IMR-90 (cell line): ENCODE measurements around the gene ENDOU. TPM values are rescaled to one million over a fixed set of nuclear protein-coding genes. Genes with fewer than 3 reads are reported as not detected.

ENCODE experiments used
- ATAC-seq: fragments of 200-7000 bp; cut with Tn5 transposase; 2 replicates; pipeline ENCODE4 v1.9.1; 2020; ENCODE audit warnings: low read depth, mild to moderate bottlenecking, moderate library complexity
- BruUV-seq: library from RNA; stranded (reverse); fragments of 400-500 nt; replicated peaks from 2 replicates; lab custom pipeline; 2021; lab: Mats Ljungman, UMichigan
- CTCF ChIA-PET: fragments of 300-600 bp; formaldehyde crosslinking; extraction: SDS; loops from one replicate; lab custom pipeline; 2021; ENCODE audit warnings: antibody characterized with exemption; lab: Yijun Ruan, JAX
- POLR2A ChIA-PET: fragments of 300-600 bp; sonication (Branson Sonifier 250); formaldehyde crosslinking; loops from one replicate; lab custom pipeline; 2022; ENCODE audit warnings: antibody characterized with exemption; ENCODE audit not compliant: unreplicated experiment; lab: Charles Lee
- DNase-seq: peaks from one replicate; pipeline ENCODE4 v3.0.0; 2013
- H2AFZ ChIP-seq: replicated peaks from 2 replicates; pipeline ENCODE3; 2013; ENCODE audit warnings: low read length, mild to moderate bottlenecking; ENCODE audit not compliant: poor library complexity
- H2AK5ac ChIP-seq: 2 replicates; pipeline ENCODE4 v1.6.1; 2013; ENCODE audit warnings: low read depth, low read length, inconsistent platforms
- H2AK9ac ChIP-seq: replicated peaks from 2 replicates; pipeline ENCODE3; 2013; ENCODE audit warnings: mild to moderate bottlenecking, low read depth, low read length, moderate library complexity; ENCODE audit not compliant: poor library complexity
- H2BK120ac ChIP-seq: 2 replicates; pipeline ENCODE4 v1.6.1; 2013; ENCODE audit warnings: low read depth, low read length, inconsistent platforms
- H2BK15ac ChIP-seq: 3 replicates; pipeline ENCODE4 v1.6.1; 2013; ENCODE audit warnings: low read depth, low read length, inconsistent platforms
- H2BK20ac ChIP-seq: 2 replicates; pipeline ENCODE4 v1.6.1; 2013; ENCODE audit warnings: low read depth, mild to moderate bottlenecking, inconsistent platforms, low read length, moderate library complexity
- H2BK5ac ChIP-seq: 2 replicates; pipeline ENCODE4 v1.6.1; 2013; ENCODE audit warnings: mild to moderate bottlenecking, low read depth, low read length, inconsistent platforms; ENCODE audit not compliant: poor library complexity, severe bottlenecking
- H3K14ac ChIP-seq: replicated peaks from 2 replicates; pipeline ENCODE4 v1.6.1; 2013; ENCODE audit warnings: low read depth, low read length, inconsistent platforms
- H3K18ac ChIP-seq: 2 replicates; pipeline ENCODE4 v1.6.1; 2013; ENCODE audit warnings: low read depth, low read length, control low read depth
- H3K23ac ChIP-seq: 2 replicates; pipeline ENCODE4 v1.6.1; 2013; ENCODE audit warnings: low read depth, low read length, inconsistent platforms
- H3K27ac ChIP-seq: 2 replicates; pipeline ENCODE4 v1.5.1; 2013; ENCODE audit warnings: mild to moderate bottlenecking, control low read depth, low read length; ENCODE audit not compliant: insufficient read depth
- H3K27me3 ChIP-seq: 2 replicates; pipeline ENCODE4 v1.6.1; 2013; ENCODE audit warnings: low read length; ENCODE audit not compliant: control insufficient read depth, insufficient read depth
- H3K36me3 ChIP-seq: 2 replicates; pipeline ENCODE4 v1.6.1; 2013; ENCODE audit warnings: low read length, mixed read lengths; ENCODE audit not compliant: control insufficient read depth, insufficient read depth
- H3K4ac ChIP-seq: 2 replicates; pipeline ENCODE4 v1.6.1; 2013; ENCODE audit warnings: low read depth, low read length, inconsistent platforms
- H3K4me1 ChIP-seq: 2 replicates; pipeline ENCODE4 v1.6.1; 2013; ENCODE audit warnings: low read length, mixed read lengths; ENCODE audit not compliant: control insufficient read depth, insufficient read depth
- H3K4me2 ChIP-seq: 2 replicates; pipeline ENCODE4 v1.6.1; 2013; ENCODE audit warnings: low read depth, mild to moderate bottlenecking, control low read depth, low read length, moderate library complexity
- H3K4me3 ChIP-seq: 2 replicates; pipeline ENCODE4 v1.5.1; 2013; ENCODE audit warnings: low read depth, mild to moderate bottlenecking, control low read depth, low read length, moderate library complexity; ENCODE audit not compliant: insufficient read depth
- H3K56ac ChIP-seq: 2 replicates; pipeline ENCODE4 v1.6.1; 2013; ENCODE audit warnings: low read length, inconsistent platforms; ENCODE audit not compliant: insufficient read depth; ENCODE audit errors: extremely low read depth
- H3K79me1 ChIP-seq, 2 experiments: 2 replicates each; pipeline ENCODE4 v1.6.1; 2013; ENCODE audit warnings: low read length in 2 of 2, inconsistent platforms in 1 of 2, low read depth in 1 of 2
- H3K9ac ChIP-seq: 2 replicates; pipeline ENCODE4 v1.6.1; 2013; ENCODE audit warnings: low read depth, low read length, control low read depth
- H3K9me1 ChIP-seq: 2 replicates; pipeline ENCODE4 v1.6.1; 2013; ENCODE audit warnings: low read length, inconsistent platforms; ENCODE audit not compliant: insufficient read depth
- H3K9me3 ChIP-seq: 2 replicates; pipeline ENCODE4 v1.6.1; 2013; ENCODE audit warnings: low read length; ENCODE audit not compliant: control insufficient read depth, insufficient read depth
- H4K20me1 ChIP-seq: 2 replicates; pipeline ENCODE4 v1.6.1; 2013; ENCODE audit warnings: low read length, inconsistent platforms; ENCODE audit not compliant: insufficient read depth
- H4K5ac ChIP-seq: 2 replicates; pipeline ENCODE4 v1.6.1; 2013; ENCODE audit warnings: mild to moderate bottlenecking, low read depth, low read length, control low read depth
- H4K8ac ChIP-seq, 2 experiments: 2 replicates each; pipeline ENCODE4 v1.6.1; 2013; ENCODE audit warnings: low read depth in 2 of 2, low read length in 2 of 2, control low read depth in 1 of 2, inconsistent platforms in 1 of 2
- H4K91ac ChIP-seq: 2 replicates; pipeline ENCODE4 v1.6.1; 2013; ENCODE audit warnings: low read depth, low read length, inconsistent platforms; ENCODE audit not compliant: insufficient read depth
- MAZ ChIP-seq: IDR thresholded peaks from 2 replicates; pipeline ENCODE4 v1.6.1; 2012; ENCODE audit warnings: low read depth, mild to moderate bottlenecking, low read length, improper control_type of control experiment, moderate library complexity, borderline replicate concordance
- NFE2L2 ChIP-seq: fragments of 150-350 bp; IDR thresholded peaks from 2 replicates; pipeline ENCODE4 v1.6.1; 2016; ENCODE audit warnings: low read depth, mild to moderate bottlenecking, low read length
- WGBS, 2 experiments: methylation state at CpG; one replicate each; pipeline versions ENCODE4 v1.1.5 to v1.1.7; 2013; ENCODE audit warnings: missing lambda C conversion rate in 2 of 2; ENCODE audit not compliant: insufficient read length in 1 of 2; ENCODE audit errors: extremely low coverage in 2 of 2; 5-methylcytosine and 5-hydroxymethylcytosine counted together
- dilution Hi-C: fragments of 300-500 bp; cut with HindIII; formaldehyde crosslinking; loops from one replicate; pipeline ENCODE4 v1.14.3; 2018; ENCODE audit warnings: low sequenced_read_pairs; ENCODE audit not compliant: unreplicated experiment
- in situ Hi-C: fragments of 300-500 bp; cut with MboI; formaldehyde crosslinking; loops from 3 replicates; pipeline ENCODE4 v1.14.3; 2019; ENCODE audit warnings: low sequenced_read_pairs, inconsistent platforms, mixed read lengths
- intact Hi-C: fragments of 100-400 bp; cut with micrococcal nuclease; formaldehyde crosslinking; loops from 2 replicates; pipeline ENCODE4 v1.10.0; 2022
- polyA plus RNA-seq, 3 experiments: library from polyadenylated mRNA; depleted of rRNA; stranded (reverse); fragments of >200 nt; gene quantifications; 2 replicates each; pipeline ENCODE4 v1.2.3, GENCODE V29; 2012; ENCODE audit warnings: low replicate concordance in 1 of 3
- total RNA-seq: library from RNA; depleted of rRNA; stranded (reverse); fragments of >200 nt; gene quantifications from 2 replicates; pipeline ENCODE4 v1.2.3, GENCODE V29; 2012

The ENDOU gene
- total and polyA plus RNA-seq, 2 of the 4 experiments (the other 2 are of a cell fraction), result under 0.01 to 0.09 TPM

- Histone ChIP-seq H2BK120ac (no peak overlapping the region), H4K91ac (no peak overlapping the region), H3K27me3 (no peaks in the 10 kb centered on the region), H3K9me3 (no peaks in the 10 kb centered on the region), H3K4me1 (peaks cover 16% of the 10 kb centered on the region), H2BK5ac (no peak overlapping the region), H2AK5ac (no peak overlapping the region), H4K8ac (no peak overlapping the region), H2BK20ac (no peak overlapping the region), H3K9ac (no peak overlapping the region), H4K20me1 (no peaks in the 10 kb centered on the region), H3K4me3 (no peak overlapping the region), H3K9me1 (0 out of 2 replicates have a peak, but pooled peaks cover 5% of the 10 kb centered on the region), H2BK15ac (no peak overlapping the region), H3K79me1 (no peaks in the 10 kb centered on the region), H3K56ac (no peak overlapping the region), H3K14ac (no peak overlapping the region), H3K4ac (no peak overlapping the region; the same call in 1 of the 2 replicates), H3K27ac (no peak overlapping the region), H2AFZ (no peak overlapping the region), H3K23ac (no peak overlapping the region), H3K18ac (no peak overlapping the region), H3K36me3 (no peaks in the 10 kb centered on the region), H3K4me2 (no peak overlapping the region), H2AK9ac (peak overlapping the region; percentile 63), H4K5ac (no peak overlapping the region)
- 100% methylated on average over 4 of the region's 11 CpGs; no CpG with 5 or more reads in 1 of the 2 experiments for WGBS, 2 experiments
- no TSS peak for BruUV-seq
- intact Hi-C loops (loop anchor here (2.0 kb wide), 1 partner anchor 23 kb away; the partner anchor contains the start of gene RAPGEF3), dilution Hi-C loops (no loop called here), in situ Hi-C loops (no loop called here)
- POLR2A ChIA-PET, result no interaction called here
- CTCF ChIA-PET, result no interaction called here
- DNase-seq (no peak), ATAC-seq (no peak)
- TF ChIP-seq MAZ, result no peak
- TF ChIP-seq NFE2L2, result no peak
These were observed 10.4 kb upstream of the ENDOU start for GRCh38 chr12:47735649-47736048.
